Ishikawa (cell line): ENCODE results near the gene ZMIZ1.

Experiments used
- ZBTB7A ChIP-seq: IDR thresholded peaks from 2 replicates; pipeline ENCODE4 v1.6.1; 2012; ENCODE audit warnings: low read depth
- TF ChIP-seq, protein P1 (sequence below): IDR thresholded peaks from 2 replicates; pipeline ENCODE4 v1.6.1; 2012; ENCODE audit warnings: low read depth, mild to moderate bottlenecking

- TF ChIP-seq, protein P1, sequence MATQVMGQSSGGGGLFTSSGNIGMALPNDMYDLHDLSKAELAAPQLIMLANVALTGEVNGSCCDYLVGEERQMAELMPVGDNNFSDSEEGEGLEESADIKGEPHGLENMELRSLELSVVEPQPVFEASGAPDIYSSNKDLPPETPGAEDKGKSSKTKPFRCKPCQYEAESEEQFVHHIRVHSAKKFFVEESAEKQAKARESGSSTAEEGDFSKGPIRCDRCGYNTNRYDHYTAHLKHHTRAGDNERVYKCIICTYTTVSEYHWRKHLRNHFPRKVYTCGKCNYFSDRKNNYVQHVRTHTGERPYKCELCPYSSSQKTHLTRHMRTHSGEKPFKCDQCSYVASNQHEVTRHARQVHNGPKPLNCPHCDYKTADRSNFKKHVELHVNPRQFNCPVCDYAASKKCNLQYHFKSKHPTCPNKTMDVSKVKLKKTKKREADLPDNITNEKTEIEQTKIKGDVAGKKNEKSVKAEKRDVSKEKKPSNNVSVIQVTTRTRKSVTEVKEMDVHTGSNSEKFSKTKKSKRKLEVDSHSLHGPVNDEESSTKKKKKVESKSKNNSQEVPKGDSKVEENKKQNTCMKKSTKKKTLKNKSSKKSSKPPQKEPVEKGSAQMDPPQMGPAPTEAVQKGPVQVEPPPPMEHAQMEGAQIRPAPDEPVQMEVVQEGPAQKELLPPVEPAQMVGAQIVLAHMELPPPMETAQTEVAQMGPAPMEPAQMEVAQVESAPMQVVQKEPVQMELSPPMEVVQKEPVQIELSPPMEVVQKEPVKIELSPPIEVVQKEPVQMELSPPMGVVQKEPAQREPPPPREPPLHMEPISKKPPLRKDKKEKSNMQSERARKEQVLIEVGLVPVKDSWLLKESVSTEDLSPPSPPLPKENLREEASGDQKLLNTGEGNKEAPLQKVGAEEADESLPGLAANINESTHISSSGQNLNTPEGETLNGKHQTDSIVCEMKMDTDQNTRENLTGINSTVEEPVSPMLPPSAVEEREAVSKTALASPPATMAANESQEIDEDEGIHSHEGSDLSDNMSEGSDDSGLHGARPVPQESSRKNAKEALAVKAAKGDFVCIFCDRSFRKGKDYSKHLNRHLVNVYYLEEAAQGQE, result no peak
- TF ChIP-seq ZBTB7A, result no peak
These were observed 141.9 kb downstream of the ZMIZ1 start for GRCh38 chr10:79210672-79211071.
